Activated CD8-positive, alpha-beta memory T cell treated with anti-CD3 and anti-CD28 coated beads, Interleukin-2, amount 50 U/mL, for 24 hours (primary cell): ENCODE data around the gene DEFB124.
"Not testable (repeated sequence)": the region's sequence is repeated elsewhere in the genome, so short reads cannot be mapped to it uniquely, and the experiment has no call there.

Experiments used
- DNase-seq: peaks from one replicate; pipeline ENCODE4 v3.0.0-alpha.2; 2020; ENCODE audit errors: extremely low read depth

DEFB124 gene, protein sequence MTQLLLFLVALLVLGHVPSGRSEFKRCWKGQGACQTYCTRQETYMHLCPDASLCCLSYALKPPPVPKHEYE

DNA sequence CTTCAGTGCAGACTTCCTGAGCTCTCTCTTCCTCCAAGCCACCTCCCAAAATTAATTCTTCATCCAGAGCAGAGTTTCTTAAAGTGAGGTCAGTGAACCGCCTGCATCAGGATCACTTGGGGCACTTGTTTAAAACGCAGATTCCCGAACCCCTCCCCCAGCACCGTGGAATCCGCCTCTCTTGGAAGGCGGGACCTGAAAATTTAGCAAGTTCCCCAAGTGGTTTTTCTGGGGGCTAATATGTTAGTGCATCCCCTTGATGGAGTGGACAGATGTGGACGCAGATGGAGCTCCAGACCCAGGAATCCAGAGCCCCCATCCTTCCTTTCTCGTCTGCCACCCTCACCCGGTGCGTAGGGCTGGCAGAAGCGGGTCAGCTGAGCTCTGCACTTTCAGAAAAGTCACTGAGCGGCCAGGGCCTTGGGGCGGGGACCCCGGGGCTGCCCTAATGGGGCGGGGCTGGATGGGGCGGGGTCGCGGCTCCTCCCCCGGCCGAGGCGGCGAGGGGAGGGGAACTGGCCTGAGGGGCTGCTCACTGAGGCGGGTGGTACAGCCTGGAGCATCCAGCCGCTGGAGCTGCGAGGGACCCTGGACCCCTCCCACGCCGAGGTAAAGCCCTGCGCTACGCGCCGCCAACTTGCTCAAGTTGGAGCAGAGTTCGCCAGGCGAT lies at the start of gene DEFB124, which contains the start of gene REM1:
Gene DEFB124, minus strand, starts transcription at position 370 of the 670 bp plus-strand sequence. CDS start 2,114 bp downstream, outside the sequence.
Gene REM1, plus strand, starts transcription at position 531 of the 670 bp plus-strand sequence. CDS start 1,158 bp downstream, outside the sequence.
- no peak for DNase-seq

DNA sequence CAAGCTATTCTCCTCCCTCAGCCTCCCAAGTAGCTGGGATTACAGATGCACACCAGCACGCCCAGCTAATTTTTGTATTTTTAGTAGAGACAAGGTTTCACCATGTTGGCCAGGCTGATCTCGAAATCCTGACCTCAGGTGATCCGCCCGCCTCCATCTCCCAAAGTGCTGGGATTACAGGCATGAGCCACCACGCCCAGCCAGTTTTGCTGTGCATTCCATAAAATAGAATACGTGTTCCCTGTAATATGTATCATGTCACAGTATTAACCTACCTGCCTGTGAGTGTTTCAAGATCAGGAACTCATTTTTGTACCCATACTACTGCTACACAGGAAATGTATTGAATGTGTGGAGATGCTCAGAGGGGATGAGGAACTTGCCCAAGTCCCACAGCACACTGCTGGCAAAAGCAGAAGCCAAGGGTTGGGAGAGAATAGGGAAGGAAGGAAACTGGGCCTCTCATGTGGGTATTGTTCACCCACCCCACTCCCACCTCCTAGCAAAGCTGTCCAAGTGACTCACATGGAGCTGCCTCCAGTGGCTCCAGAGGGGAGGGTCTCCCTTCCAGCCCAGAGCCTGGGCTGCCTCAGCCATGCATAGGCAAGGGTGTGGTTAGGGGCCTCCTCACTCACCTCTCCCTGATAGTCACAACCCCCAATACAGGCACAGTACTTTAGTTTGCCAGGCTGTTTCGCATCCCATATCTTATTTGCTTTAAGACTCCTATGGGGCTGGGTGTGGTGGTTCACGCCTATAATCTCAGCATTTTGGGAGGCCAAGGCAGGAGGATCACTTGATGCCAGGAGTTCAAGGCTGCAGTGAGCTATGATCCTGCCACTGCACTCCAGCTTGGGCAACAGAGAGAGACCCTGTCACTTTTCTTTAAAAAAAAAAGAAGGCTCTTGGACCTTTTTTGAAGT lies 48.7 kb upstream of the DEFB124 start:
- no peak for DNase-seq

DNA sequence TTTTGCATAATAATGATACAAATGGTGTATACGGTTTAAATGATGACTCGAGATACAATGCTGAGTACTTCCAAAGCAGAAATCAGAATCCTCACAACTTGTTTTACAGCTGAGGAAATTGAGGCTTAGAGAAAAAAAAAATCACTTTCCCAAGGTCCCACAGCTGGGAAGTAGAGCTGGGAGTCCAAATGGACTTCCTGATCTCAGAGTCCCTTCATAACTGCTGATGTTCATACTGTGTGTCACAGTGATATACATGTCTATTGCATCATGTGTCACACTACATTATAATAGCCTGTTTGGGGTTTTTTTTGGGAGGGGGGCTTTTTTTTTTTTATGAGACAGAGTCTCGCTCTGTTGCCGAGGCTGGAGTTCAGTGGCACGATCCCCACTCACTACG lies 47.8 kb upstream of the DEFB124 start:
- DNase-seq = no peak

DNA sequence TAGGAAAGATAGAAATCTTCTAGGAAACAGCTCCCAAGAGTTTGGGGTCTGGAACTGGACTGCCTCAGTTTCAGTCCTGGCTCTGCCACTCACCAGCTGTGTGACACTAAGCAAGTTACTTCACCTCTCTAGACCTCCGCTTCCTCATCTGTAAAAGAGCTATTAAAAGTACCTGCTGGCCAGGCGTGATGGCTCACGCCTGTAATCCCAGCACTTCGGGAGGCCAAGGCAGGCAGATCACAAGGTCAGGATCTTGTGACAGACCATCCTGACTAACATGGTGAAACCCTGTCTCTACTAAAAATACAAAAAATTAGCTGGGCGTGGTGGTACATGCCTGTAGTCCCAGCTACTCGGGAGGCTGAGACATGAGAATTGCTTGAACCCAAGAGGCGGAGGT lies 46.3 kb upstream of the DEFB124 start:
- not testable (repeated sequence) for DNase-seq

DNA sequence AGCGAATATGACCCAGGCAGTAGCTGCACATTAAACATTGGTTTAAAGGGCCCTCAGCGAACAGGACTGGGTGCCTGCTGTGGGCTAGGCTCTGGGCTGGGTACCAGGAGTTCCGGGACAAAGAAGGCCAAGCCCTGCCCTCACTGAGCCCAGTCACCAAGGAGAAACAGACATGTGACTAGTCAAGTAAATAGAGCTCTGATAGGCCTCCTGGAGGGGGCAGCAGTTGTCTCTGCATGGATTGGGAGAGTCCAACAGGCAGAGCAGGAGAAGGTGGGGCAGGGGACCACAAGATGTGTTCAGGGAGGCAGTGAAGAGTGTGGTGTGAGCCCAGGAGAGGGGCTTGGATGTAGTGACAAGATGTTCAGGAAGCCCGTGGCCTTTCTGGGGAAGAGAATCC lies 42.4 kb upstream of the DEFB124 start:
- DNase-seq = no peak

DNA sequence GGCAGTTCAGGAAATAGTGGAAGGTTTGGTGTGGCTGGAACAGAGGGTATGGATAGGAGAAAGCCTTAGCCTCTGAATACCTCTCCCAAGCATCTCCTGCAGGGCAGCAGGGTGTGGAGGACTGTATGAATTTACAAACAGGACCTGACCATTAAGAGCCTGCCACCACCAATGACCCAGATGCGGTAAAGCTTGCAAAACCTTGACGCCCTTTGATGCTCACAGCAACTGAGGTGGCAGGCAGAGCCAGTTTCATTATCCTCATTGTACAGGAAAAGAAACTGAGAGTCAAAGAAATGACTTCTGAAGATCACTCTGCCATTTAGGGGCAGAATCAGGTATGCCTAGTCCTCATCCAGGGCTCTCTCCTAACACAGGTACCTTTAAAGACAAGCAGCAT lies 41.7 kb upstream of the DEFB124 start:
- DNase-seq = no peak

DNA sequence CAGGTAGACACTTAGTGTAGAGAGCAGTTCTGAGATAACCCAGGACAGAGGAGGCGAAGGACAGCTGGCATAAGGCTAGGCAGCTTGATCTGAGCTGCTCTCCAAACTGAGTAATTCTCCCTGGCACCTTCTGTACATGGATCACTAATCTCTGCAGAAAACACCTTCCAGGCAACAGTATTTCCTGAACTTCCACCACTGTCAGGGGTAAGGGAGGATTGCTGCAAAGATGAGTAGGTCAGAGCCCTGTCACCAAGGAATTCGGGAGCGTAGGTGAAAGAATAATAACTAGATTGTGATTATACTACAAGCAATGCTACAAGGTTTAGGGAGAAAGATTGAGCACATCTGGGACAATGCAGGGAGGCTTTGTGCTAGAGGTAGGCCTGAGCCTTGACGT lies 41.2 kb upstream of the DEFB124 start:
- no peak for DNase-seq

DNA sequence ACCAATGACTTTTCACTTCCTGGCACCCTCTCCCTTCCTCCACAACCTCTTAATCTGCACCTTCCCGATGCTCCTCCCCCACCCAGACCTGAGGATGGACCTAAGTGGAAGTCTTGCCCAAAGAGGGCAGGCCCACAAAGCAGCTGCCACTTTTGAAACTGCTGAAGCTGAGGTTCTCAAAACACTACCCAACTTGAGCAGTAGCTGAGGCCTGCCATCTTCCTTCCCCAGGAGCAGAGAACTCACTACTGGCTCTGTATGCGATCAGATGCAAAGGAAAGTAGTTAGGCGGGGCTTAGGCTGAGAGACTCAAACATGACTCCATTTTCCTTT lies 40.8 kb upstream of the DEFB124 start:
- DNase-seq = no peak

DNA sequence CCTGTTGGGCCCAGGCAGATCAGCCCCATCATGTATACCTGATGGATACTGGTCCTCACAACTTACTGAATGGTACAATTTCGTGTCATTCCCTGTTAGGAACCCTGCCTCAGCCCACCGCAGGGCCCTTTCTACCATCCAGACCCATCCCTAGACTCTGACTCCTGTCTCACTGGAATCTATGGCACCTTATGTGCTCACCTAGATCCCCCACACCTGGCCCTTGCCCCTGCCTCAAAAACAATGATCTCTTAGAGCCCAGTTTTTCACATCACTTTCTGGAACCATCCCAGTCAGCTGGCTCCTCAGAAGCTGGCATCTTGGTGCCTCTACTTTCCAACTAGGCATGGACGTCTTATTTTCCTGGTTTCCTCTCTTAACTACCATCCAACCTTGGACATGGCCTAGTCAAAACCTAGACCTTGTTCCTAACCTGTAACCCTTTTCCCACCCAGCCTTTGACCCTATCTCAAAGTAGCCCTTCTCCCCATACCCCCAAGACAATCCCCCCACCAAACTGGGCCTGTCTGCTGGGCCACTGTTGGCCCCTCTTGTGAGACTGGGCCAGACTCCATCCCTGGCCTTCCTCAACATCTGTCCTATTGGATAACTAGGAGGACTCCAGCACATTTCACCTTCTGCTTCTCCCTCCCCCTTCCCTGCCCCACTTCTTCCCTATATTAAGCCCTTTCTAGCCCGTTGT lies 40.3 kb upstream of the DEFB124 start:
- DNase-seq = no peak

DNA sequence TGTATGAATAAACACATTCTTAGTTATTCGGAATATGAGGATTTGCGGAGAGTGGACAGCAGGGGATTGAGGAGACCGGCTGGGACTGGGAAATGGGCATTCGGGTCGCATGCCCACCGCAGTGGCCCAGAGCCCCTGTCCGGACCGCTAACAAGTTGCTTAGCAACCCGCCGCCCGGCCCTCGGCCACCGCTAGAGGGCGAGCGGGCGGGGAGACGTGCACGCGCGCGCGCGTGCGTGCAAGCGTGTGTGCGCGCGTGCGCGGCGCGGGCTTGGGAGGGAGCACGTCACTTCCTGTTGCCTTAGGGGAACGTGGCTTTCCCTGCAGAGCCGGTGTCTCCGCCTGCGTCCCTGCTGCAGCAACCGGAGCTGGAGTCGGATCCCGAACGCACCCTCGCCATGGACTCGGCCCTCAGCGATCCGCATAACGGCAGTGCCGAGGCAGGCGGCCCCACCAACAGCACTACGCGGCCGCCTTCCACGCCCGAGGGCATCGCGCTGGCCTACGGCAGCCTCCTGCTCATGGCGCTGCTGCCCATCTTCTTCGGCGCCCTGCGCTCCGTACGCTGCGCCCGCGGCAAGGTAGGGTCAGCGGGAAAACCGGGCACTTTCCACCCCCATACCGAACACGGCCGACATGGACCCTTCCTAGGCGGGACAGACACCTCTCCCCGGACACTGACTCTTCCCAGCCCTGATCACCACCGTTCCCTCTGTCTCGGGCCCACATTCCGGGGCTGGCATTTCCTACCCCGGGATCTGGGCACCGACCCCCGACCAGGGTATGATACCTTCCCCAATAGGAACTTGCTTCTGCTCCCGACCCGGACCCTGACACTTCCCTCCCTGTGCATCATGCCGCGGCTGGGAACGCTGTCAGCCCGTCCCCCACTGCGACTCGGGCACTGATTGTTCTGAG lies 39.5 kb upstream of the DEFB124 start, which contains the start of gene HM13:
Gene HM13, plus strand, starts transcription at position 289 of the 918 bp plus-strand sequence. Its CDS starts 110 bp downstream, at position 399.
- DNase-seq = peak; percentile 67

DNA sequence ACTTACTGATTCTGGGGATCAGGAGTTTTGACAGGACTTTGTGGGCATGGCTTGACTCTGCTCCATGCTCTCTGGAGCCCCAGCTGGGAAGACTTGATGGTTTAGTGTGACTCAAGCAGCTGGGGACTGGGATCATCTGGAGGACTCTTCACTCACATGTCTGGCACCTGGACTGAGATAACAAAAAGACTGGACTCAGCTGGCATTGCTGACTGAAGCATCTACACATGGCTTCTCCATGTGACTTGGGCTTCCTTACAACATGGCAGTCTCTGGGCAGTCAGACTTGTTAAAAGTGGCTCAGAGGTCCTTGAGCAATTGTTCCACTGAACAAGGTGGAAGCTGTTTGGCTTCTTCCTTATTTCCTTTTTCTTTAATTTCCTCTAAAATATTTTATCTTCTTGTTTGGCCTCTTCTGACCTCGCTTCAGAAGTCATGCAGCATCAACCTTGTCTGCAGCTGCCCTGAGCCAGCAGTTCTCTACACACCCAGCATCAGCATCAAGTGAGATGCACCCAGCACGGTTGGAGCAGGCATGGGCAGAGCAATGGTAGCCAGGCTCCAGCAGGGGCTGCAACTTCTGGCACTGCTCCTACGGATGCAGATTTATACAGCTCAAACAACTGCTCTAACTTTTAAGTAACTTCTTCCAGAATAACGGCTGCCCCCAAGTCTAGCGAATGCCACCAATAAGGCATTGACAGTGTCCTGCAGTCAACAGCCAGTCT lies 33.8 kb upstream of the DEFB124 start:
- no peak for DNase-seq

DNA sequence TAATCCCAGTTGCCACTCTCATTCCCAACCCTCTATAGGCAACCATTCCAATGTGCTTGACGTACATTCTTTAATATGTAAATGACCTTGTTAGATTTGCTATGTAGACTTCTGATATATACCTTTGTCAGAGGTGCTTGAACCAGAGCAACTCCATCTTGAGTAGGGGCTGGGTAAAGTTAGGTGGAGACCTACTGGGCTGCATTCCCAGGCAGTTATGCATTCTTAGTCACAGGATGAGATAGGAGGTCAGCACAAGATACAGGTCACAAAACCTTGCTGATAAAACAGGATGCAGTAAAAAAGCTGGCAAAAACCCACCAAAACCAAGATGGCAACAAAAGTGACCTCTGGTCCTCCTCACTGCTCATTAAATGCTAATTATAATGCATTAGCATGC lies 31.0 kb upstream of the DEFB124 start:
- no peak for DNase-seq

DNA sequence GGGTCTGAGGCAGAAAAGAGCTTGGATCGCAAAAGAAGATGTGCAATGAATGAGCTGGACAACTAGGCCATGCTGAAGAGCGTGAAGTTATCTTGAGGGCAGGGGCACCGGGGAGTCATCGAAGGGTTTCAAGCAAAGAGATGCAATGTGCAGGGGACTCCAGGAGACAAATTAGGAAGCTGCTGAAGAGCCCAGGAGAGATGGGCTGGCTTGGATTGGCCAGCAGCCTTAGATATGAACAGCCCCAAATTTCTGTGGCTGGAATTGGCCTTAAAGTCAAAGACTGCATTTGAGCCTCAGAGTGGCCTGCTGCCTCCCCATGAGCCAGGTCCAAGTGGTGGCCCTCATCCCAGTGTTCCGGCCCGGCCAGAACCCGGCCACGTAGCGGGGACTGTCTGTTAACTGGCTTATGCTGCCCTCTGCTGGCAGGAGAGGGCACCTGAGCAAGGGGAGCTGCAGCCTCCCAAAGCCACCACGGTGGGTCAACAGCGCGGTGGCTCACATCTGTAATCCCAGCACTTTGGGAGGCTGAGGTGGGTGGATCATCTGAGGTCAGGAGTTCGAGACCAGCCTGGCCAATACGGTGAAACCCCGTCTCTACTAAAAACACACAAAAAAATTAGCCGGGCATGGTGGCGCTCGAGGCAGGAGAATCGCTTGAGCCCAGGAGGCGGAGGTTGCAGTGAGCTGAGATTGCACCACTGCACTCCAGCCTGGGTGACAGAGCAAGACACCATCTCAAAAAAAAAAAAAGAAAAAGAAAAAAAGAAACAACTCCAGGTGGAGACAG lies 28.2 kb upstream of the DEFB124 start:
- not testable (repeated sequence) for DNase-seq

DNA sequence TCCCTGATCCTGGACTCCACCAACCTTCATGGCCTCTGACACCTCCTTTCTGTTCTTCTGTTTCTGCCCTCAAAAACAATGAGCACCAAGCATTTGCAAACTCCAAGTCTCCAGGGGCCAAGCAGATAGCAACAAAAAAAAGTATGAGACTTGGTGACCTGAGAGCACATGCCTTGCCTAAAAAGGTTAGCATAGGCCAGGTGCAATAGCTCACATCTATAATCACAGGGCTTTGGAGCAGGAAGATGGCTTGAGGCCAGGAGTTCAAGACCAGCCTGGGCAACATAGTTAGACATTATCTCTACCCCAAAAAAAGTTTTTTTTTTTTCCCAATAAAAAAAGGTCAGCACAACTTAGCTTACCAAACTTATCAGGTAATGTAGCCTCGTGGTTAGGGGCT lies 25.6 kb upstream of the DEFB124 start:
- DNase-seq = no peak

DNA sequence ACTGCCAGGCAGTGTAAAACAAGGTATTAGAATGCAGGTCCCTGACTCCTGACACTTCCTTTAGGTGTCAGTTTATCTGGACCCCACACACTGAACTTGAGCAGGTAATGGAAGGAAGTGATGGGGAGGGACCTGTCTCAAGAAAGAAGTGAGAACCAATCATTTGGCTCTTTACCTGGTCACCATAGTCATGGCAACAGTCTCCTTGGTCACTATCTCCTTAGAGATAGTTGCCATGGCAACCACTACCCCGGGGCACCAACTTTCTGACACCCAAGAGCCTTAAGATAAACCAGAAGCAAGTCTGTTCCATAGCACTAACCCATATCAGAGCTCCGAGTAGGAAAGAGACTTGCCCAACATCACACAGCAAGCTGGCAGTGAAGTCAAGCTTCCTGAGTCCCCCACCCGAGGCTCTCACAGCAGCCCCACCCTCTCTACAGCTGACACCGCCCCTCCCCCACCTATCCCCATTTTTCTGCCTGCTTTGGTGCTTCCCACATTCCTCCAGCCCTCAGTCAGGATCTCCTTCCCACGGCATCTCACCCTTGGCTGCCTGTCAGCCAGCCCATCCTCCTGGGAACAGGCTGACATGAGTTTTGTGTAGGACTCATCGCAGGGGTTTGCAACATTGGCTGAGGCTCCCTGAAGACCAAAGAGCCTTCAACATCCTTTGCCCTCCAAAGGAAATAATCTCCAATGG lies 23.1 kb upstream of the DEFB124 start:
- no peak for DNase-seq

DNA sequence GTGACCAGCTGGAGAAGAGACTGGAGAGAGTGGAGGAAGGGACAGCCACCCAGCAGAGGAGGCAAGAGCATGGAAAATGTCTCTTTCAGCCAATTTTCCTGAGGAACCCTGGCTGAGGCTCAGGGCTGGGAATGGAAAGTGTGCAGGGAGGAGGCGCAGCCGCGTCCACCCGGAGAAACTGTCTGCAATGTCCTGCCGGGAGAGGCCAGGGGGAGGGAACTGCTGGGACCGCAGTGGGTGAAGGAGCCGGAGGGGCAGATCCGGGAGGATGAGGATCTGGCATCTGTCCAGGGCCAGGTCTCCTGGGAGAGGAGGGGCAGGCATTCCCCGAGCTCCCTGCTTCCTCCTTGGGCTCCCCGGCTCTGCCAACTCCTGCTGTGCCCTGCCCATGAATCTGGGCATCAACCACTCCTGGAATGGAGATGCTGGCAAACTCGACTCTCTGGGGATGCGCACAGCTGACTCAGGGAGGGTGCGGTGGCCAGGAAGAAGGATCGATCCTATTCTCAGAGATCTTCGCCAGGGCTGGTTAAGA lies 21.9 kb upstream of the DEFB124 start:
- DNase-seq = no peak

DNA sequence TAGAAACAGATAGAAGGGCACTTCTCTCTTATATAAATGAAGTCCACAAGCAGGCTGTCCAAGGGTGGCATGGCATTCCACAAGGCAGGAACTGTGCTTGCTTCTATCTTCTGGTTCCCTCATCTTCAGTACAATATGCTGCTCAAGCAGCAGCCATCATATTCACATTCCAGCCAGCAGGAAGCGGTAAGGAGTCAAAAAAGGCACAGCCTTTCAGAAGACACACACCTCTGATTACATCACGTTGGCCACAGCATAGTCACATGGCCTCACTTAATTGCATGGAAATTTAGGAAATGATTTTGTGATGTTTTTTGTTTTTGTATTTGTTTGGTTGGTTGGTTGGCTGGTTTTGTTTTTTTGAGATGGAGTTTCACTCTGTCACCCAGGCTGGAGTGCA lies 19.2 kb upstream of the DEFB124 start:
- no peak for DNase-seq

DNA sequence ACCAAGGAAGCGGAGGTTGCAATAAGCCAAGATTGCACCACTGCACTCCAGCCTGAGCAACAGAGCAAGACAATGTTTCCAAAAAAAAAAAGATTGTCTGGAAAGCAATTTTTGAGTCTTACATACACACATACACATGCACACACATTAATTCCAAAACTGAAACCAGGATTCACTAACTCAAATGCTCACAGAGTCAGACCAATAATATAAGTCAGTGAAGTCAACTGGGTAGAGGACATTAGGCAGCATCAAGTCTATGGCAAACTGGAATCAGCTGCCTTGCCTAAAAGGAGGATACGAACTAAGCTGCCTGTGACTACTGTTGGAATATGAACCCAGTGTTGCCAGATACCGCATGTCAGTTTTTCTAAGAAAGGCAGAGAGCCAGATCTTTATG lies 15.8 kb upstream of the DEFB124 start:
- DNase-seq = no peak

DNA sequence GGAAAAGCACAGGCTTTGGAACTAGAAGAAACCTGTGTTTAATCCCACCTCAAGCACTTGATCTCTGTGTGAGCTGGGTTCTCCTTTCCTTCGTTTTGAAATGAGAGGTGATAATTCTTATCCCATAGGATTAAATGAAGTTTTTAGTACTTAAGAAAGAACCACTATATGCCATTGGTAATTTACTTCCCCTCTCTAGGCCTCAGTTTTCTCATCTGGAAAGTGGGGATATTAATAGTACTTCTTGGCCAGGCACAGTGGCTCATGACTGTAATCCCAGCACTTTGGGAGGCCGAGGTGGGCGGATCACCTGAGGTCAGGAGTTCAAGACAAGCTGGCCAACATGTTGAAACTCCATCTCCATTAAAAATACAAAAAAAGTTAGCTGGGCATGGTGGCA lies 14.2 kb upstream of the DEFB124 start:
- DNase-seq = no peak
